ENCODE data around the gene C10orf53.
"Not testable (repeated sequence)": the region's sequence is repeated elsewhere in the genome, so short reads cannot be mapped to it uniquely, and the experiment has no call there.

Gene C10orf53

GRCh38 chr10:49688261-49688846 is 8.9 kb downstream of the C10orf53 start:
- no peak for DNase-seq (ENCODE audit: low read depth)

- no peak for DNase-seq (ENCODE audit: low read depth)
Observed at GRCh38 chr10:49688920-49689319, 9.5 kb downstream of the C10orf53 start.

DNA sequence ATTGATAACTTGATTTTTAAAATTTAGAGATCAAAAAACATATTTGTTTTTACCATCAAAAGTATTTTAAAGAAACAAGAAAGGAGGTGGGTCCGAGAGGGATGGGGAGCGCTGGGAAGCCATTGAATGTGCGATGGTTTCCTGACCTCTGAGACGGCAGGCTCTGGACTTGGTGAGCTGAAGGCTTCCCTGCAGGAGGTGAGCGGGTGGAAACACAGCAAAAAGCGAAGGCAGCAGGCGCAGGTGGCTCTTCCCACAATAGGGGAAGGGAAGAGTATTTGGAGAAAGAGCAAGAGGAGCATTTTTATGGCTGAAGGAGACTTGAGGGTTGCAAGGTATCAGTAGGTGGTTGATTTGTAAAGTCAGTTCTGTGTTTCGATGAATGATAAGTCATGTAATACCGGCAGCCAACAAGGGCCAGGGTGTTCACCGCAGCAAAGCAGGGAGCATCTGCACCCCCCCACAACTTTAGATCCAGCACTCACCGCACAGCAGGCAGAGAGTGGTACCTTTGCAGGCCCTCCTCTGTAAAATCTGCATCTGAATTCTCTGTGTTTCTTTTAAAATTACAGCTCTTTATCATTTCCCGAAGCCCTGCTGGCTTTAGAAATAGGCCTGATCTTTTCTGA is 10.5 kb downstream of the C10orf53 start:
- DNase-seq (ENCODE audit: low read depth) = no peak

DNA sequence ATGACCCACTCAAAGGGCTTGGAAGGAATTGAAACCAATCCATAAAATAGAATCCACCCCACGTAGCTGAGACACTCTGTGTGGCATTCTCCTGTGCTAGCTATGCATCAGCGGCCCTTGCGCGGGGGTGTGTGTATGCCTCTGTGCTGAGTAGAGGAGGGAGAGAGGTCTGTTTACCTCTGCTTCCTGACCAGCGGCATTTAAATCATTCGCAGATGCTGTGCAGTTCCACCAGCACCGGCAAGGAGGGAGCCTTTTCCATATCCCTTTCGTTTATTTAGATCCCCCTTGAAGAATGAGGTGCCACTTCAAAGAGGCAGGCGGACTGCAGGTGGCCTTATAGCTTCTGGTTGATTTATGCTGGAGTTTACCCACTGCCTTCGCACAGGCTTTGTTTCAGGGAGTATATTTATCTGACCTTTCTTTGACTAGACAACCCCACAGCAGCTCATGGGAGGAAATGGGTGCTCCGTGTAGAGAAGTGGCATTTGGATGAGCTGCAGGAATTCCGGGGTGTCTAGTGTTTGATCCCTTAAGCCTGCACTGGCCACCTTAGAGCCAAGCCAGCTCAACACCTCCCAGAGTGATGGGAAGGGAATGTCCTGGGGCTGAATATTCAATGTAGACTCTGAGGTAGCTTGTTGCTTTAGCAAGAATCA is 11.4 kb downstream of the C10orf53 start:
- no peak for DNase-seq (ENCODE audit: low read depth)

GRCh38 chr10:49691588-49691987 is 12.1 kb downstream of the C10orf53 start:
- DNase-seq (ENCODE audit: low read depth) = no peak

DNA sequence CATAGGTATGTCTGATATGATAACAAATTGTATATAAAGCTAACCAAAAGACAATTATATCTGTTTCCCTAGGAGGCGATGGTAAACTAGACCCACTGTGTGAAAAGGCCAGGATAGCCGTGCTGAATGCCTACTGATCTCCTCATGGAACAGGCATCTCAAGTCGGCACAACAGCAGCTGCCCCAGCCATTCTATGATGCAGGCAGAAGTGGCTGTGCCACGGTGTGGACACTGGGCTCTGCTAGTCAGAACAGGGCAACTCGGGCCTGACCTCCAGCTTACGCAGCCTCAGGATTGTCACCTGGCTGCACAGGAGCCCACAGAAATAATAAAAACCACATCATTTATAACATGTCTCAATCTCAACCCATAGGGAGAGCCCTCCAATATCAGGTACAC is 15.0 kb downstream of the C10orf53 start:
- no peak for DNase-seq (ENCODE audit: low read depth)

GRCh38 chr10:49696311-49696710 is 16.9 kb downstream of the C10orf53 start:
- DNase-seq (ENCODE audit: low read depth) = no peak

- DNase-seq (ENCODE audit: low read depth) = no peak
Observed at GRCh38 chr10:49698679-49699078, 19.2 kb downstream of the C10orf53 start.

GRCh38 chr10:49700211-49700610 is 20.8 kb downstream of the C10orf53 start:
- DNase-seq (ENCODE audit: low read depth) = no peak

DNA sequence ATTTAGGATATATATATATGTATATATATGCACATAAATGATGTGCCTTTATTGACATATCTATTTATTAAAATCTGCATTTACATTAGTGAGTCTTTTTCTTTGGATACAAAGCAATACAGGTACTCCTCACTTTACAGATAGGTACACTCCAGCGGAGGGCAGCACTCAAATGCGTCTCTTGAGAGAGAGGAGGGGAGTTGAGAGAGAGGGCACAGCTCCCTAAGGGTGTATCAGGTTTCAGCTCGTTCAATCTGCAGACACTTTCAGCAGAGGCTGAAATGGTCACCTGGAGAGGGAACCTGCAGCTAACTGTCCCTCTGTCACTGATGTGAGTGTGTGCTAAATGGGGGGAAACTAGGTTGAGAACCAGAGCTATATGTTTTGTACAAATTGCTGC is 21.5 kb downstream of the C10orf53 start:
- no peak for DNase-seq (ENCODE audit: low read depth)

DNA sequence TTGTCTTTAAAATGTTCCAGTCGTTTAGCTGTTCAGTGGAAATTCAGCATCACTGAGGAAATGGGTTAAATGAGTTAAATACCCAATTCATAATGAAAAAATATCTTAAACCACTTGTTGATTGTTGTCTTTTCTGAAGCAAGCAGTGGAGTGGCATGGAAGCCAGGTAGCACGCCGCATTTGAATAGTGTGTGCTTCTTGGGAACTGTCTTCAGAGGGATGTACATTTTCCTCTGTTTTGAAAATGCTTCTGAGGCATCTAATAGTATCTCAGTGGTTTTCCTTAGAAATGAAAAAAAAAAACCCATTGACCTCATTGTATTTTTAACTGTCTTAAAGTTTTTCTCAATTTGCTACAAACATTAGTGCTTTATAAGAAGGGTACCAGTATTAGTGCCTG is 28.1 kb downstream of the C10orf53 start:
- no peak for DNase-seq (ENCODE audit: low read depth)

- no peak for DNase-seq (ENCODE audit: low read depth)
Observed at GRCh38 chr10:49709934-49710333, 30.5 kb downstream of the C10orf53 start.

GRCh38 chr10:49710966-49711365 is 31.5 kb downstream of the C10orf53 start:
- DNase-seq (ENCODE audit: low read depth) = no peak

DNA sequence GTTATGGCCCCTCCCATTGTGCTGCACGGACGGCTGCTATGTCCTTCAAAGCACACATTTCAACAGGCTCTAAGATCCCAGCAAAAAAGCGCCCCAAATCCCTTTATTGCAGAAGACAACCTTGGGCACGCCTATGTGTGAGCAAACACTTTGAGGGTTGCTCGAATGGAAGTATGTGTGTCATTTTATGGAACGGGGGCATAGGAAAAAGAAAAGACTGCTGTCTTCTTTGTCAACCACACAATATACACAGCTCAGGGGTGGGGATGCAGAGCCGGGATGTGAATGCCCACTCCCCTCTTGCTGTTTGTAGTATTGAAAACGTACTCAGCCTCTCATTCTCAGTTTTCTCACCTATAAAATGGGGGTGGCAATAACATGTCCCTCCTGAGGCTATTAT is 32.0 kb downstream of the C10orf53 start:
- no peak for DNase-seq (ENCODE audit: low read depth)

DNA sequence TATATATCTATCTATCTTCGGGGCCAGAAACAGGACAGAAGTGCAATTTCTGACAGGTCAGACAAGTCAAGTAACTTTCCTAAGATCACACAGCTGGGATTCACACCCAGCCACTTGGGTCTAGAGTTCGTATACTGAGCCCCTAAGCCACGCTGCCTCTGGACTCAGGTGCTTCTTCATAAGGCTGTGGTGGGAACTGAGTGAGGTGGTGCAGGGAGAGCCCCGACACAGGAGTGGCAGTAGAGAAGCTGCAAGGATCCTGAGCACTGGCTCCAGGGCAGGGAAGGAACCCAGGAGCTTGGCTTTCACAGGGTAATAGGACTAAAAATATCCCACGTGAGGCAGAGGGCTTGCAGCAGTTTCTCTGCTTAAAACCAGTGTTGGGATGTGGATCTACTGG is 33.8 kb downstream of the C10orf53 start:
- DNase-seq (ENCODE audit: low read depth) = no peak

- DNase-seq (ENCODE audit: low read depth) = not testable (repeated sequence)
Observed at GRCh38 chr10:49715157-49715556, 35.7 kb downstream of the C10orf53 start.

DNA sequence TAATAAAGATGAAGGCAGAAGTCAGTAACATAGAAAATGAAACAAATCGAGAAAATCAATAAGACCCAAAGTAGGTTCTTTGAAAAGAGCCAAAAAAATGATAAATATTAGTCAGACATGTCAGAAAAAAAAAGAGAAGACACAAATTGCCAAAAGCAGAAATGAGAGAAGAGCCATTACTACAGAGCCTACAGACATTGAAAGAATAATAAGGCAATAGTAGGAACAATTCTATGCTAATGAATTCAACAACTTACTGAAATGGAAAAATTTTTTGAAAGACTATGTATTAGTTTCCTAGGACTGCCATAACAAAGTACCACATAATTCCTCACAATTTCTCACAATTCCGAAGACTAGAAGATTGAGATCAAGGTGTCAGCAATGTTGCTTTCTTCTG is 47.1 kb downstream of the C10orf53 start:
- DNase-seq (ENCODE audit: low read depth) = no peak

- no peak for DNase-seq (ENCODE audit: low read depth)
Observed at GRCh38 chr10:49733866-49734265, 54.4 kb downstream of the C10orf53 start.

GRCh38 chr10:49734676-49735075 is 55.2 kb downstream of the C10orf53 start:
- DNase-seq (ENCODE audit: low read depth) = no peak

DNA sequence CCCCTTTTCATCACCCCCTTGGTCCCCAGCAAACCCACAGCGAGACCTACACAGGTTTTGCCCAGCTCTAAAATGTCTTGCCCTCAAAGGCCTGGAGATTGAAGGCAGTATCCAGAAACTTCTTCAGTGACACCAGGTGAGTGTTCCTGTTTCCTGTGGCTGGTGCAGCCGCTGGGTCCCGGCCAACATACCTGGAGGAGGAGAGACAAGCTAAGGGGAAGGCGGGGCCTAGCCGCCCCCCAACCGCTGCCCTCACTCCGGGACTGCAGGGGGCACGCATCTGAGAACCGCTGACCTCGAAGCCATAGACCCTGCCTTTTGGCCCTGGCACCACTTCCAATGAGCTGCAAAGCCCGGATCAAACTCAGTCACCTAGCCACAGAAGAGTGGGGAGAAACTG is 55.7 kb downstream of the C10orf53 start:
- no peak for DNase-seq (ENCODE audit: low read depth)

DNA sequence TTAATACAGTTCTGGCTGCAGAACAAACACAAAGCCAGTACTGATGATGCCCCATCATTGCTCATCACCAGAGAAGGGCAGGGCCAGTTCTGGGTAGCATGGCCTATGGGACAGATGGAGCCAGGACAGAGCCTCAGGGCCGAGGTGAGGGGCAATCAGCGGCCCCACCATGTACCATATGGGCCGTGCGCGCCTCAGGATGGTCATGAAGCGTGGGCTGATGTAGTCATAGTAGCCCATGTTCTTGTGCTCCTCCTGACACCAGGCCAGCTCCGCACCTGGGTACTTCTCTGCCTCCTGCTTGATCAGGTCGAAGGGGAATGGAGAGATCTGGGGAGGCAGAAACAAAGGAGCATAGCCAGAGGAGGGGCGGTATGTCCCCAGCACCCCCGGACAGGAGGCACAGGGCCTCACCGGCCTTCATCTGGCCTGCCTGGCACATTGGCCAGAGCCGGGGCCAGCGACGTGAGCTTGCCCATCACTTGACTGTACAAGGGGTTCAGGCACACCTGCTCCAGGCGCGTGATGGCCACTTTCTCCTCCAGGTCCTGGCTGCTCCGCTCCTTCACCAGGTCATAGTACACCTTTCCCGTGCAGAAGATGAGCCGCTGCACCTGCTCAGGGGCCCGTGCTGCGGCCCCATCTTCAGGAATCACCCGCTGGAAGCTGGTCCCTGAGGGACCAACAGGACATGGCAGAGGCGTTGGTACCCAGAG is 56.6 kb downstream of the C10orf53 start:
- DNase-seq (ENCODE audit: low read depth) = no peak

DNA sequence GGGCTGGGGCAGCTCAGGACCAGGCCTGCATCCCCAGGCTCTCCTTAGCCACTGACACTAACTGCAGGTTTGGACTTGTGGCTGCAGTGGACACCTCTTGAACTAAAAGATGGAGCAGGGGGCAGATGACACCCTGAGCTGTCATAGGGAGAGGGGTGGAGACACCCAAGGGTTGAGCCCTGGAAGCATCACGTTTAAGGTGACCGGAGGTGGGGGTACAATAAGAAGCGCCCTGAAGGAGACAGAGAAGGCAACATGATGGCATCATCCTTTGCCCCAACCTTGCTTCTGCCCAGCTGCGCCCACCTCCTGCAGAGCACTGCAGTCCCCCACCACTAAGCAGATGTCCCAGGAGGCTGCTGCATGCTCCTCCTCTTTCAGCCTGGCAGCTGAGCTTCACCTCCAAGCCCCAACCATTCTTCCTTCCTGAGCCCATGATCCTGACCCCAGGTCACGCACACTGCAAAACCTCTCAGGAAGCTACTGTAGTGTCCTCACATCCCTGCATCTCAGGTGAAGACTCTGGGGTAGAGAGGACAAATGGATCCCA is 57.2 kb downstream of the C10orf53 start:
- DNase-seq (ENCODE audit: low read depth) = no peak
